A673 (cell line): ENCODE measurements around the gene C1orf167. TPM values are rescaled to one million over a fixed set of nuclear protein-coding genes. Genes with fewer than 3 reads are reported as not detected.

ENCODE experiments used
- BruUV-seq: library from RNA; stranded (reverse); fragments of 400-500 nt; replicated peaks from 2 replicates; lab custom pipeline; 2021; lab: Mats Ljungman, UMichigan
- CTCF ChIA-PET: fragments of 300-600 bp; sonication (Branson Sonifier 250); formaldehyde crosslinking; loops from one replicate; lab custom pipeline; 2022; ENCODE audit warnings: antibody characterized with exemption; lab: Charles Lee
- POLR2A ChIA-PET: fragments of 300-600 bp; sonication (Branson Sonifier 250); formaldehyde crosslinking; loops from one replicate; lab custom pipeline; 2022; ENCODE audit warnings: antibody characterized with exemption; ENCODE audit not compliant: low non-redundant PET; lab: Charles Lee
- DNase-seq: peaks from one replicate; pipeline ENCODE4 v3.0.0-alpha.2; 2015; ENCODE audit warnings: low spot score
- H3K27ac ChIP-seq: fragments of 200-600 bp; sonication (generic); 2 replicates; pipeline ENCODE4 v1.5.1; 2016; ENCODE audit warnings: mixed run types, low read depth, mild to moderate bottlenecking, mixed read lengths, antibody characterized with exemption, low read length; ENCODE audit not compliant: poor library complexity, severe bottlenecking
- H3K27me3 ChIP-seq: fragments of 200-600 bp; sonication (generic); replicated peaks from 2 replicates; pipeline ENCODE4 v1.6.1; 2017; ENCODE audit warnings: mixed run types, low read depth, mild to moderate bottlenecking, mixed read lengths, antibody characterized with exemption, low read length; ENCODE audit not compliant: insufficient read depth, poor library complexity
- H3K36me3 ChIP-seq: fragments of 200-600 bp; sonication (generic); 2 replicates; pipeline ENCODE4 v1.6.1; 2016; ENCODE audit warnings: mixed run types, mild to moderate bottlenecking, mixed read lengths, antibody characterized with exemption, low read length; ENCODE audit not compliant: insufficient read depth, poor library complexity, severe bottlenecking
- H3K4me1 ChIP-seq: fragments of 200-600 bp; sonication (generic); 2 replicates; pipeline ENCODE4 v1.6.1; 2017; ENCODE audit warnings: mixed run types, mild to moderate bottlenecking, mixed read lengths, antibody characterized with exemption, low read length; ENCODE audit not compliant: insufficient read depth, poor library complexity, severe bottlenecking
- H3K4me3 ChIP-seq: fragments of 200-600 bp; sonication (generic); 2 replicates; pipeline ENCODE4 v1.5.1; 2016; ENCODE audit warnings: low read depth, mixed run types, mild to moderate bottlenecking, mixed read lengths, low read length; ENCODE audit not compliant: poor library complexity, severe bottlenecking
- H3K9me3 ChIP-seq: fragments of 200-600 bp; sonication (generic); 2 replicates; pipeline ENCODE4 v1.6.1; 2016; ENCODE audit warnings: mixed run types, low read depth, mild to moderate bottlenecking, mixed read lengths, antibody characterized with exemption, low read length; ENCODE audit not compliant: poor library complexity, severe bottlenecking
- EZH2 ChIP-seq: fragments of 200-600 bp; sonication (generic); IDR thresholded peaks from 2 replicates; pipeline ENCODE4 v1.6.1; 2017; ENCODE audit warnings: borderline replicate concordance, low read depth, mild to moderate bottlenecking, mixed read lengths, antibody characterized with exemption, low read length; ENCODE audit not compliant: poor library complexity, severe bottlenecking
- intact Hi-C: fragments of 100-400 bp; cut with micrococcal nuclease; formaldehyde crosslinking; loops from one replicate; pipeline ENCODE4 v1.10.0; 2022; ENCODE audit not compliant: unreplicated experiment
- total RNA-seq: library from RNA; stranded (reverse); gene quantifications from 2 replicates; pipeline ENCODE4 v1.2.3, GENCODE V29; 2021
- TF ChIP-seq, protein P1 (sequence below): fragments of 300-800, 200-600 bp; sonication (generic); conservative IDR thresholded peaks from 2 replicates; pipeline ENCODE4 v1.5.1; 2017; ENCODE audit warnings: low read depth, mild to moderate bottlenecking, antibody characterized with exemption, low read length, moderate library complexity, mixed read lengths

The C1orf167 gene
- total RNA-seq, 1 experiment from 2014 or later, result not detected

- no peaks in the 10 kb centered on the region for H3K36me3 ChIP-seq
- intact Hi-C loops, result no loop called here
- no peaks in the 10 kb centered on the region for H3K4me1 ChIP-seq
- CTCF ChIA-PET, result no interaction called here
- no peak overlapping the region for H3K27ac ChIP-seq
- H3K27me3 ChIP-seq, result no peaks in the 10 kb centered on the region
- no TSS peak for BruUV-seq
- DNase-seq, result no peak
- no peak overlapping the region for H3K4me3 ChIP-seq
- POLR2A ChIA-PET, result no interaction called here
- no peaks in the 10 kb centered on the region for H3K9me3 ChIP-seq
- no peak for TF ChIP-seq EZH2
- TF ChIP-seq, protein P1, sequence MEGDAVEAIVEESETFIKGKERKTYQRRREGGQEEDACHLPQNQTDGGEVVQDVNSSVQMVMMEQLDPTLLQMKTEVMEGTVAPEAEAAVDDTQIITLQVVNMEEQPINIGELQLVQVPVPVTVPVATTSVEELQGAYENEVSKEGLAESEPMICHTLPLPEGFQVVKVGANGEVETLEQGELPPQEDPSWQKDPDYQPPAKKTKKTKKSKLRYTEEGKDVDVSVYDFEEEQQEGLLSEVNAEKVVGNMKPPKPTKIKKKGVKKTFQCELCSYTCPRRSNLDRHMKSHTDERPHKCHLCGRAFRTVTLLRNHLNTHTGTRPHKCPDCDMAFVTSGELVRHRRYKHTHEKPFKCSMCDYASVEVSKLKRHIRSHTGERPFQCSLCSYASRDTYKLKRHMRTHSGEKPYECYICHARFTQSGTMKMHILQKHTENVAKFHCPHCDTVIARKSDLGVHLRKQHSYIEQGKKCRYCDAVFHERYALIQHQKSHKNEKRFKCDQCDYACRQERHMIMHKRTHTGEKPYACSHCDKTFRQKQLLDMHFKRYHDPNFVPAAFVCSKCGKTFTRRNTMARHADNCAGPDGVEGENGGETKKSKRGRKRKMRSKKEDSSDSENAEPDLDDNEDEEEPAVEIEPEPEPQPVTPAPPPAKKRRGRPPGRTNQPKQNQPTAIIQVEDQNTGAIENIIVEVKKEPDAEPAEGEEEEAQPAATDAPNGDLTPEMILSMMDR, result no peak
Observed at GRCh38 chr1:11780380-11781147, 18.6 kb downstream of the C1orf167 start.

DNA sequence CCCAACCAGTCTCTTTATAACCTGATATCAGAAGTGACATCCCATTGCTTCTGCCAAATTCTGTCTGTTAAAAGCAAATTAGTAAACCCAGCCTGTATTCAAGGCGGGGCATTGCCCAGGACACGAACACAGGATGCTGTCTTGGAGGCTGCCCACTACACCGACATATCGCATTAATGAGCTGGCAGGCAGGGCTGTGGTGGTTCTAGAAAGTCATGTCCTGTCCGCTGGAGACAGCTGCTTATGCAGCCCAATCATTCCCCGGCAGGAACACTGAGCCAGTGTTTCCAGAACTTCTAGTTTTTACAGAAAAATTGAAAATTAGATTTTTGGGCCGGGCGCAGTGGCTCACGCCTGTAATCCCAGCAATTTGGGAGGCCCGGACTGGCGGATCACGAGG lies 19.3 kb downstream of the C1orf167 start:
- H3K27me3 ChIP-seq, result no peaks in the 10 kb centered on the region
- DNase-seq, result no peak
- POLR2A ChIA-PET, result no interaction called here
- no peaks in the 10 kb centered on the region for H3K36me3 ChIP-seq
- intact Hi-C loops, result no loop called here
- BruUV-seq, result no TSS peak
- no peak for TF ChIP-seq EZH2
- TF ChIP-seq, protein P1, result no peak
- CTCF ChIA-PET, result no interaction called here
- no peaks in the 10 kb centered on the region for H3K4me1 ChIP-seq
- no peak overlapping the region for H3K27ac ChIP-seq
- H3K4me3 ChIP-seq, result no peak overlapping the region
- H3K9me3 ChIP-seq, result no peaks in the 10 kb centered on the region

DNA sequence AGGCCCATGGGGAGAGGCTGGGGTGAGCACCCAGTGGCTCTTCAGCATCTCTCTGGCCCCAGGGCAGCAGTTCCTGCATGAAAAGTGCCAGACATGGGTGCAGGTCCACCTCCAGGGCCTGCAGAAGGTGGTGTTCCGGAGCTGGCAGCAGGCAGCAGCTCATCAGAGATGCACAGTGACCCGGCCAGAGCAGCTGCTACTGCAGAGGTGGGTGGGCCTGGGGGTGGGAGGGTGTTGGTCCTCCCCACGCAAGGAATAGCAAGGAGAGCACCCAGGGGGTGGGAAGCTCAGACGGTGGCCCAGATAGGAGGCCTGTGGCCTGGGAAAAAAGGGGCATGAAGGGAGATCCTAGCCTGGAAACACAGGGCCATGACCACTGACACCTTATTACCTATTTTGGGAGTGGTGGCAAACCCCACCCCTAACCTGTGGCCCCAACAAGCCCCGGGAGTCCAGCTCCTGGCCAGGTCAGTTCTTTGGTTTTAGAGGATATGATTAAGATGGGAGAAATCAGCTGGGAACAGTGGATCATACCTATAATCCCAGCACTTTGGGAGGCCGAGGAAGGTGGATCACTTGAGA lies 20.2 kb downstream of the C1orf167 start:
- intact Hi-C loops, result no loop called here
- no peaks in the 10 kb centered on the region for H3K36me3 ChIP-seq
- H3K4me1 ChIP-seq, result no peaks in the 10 kb centered on the region
- ChIA-PET POLR2A (no interaction called here), CTCF (interaction anchor here (0.7 kb wide), 1 partner anchor 15 kb away, joined by 6 read pairs; no protein-coding TSS in a partner anchor)
- no peak for TF ChIP-seq EZH2
- TF ChIP-seq, protein P1, result no peak
- no peak overlapping the region for H3K27ac ChIP-seq
- no peaks in the 10 kb centered on the region for H3K27me3 ChIP-seq
- BruUV-seq, result no TSS peak
- DNase-seq, result no peak
- no peak overlapping the region for H3K4me3 ChIP-seq
- no peaks in the 10 kb centered on the region for H3K9me3 ChIP-seq
